KMS-11 (cell line): Measurements from ENCODE around the gene AKR1C3.

Experiments
- H2AFZ ChIP-seq: fragments of 200-600 bp; sonication (generic); 2 replicates; pipeline ENCODE4 v1.6.1; 2016; ENCODE audit warnings: antibody characterized with exemption, mixed run types, low read depth
- H3K27ac ChIP-seq: fragments of 200-600 bp; sonication (generic); 2 replicates; pipeline ENCODE4 v1.6.1; 2016; ENCODE audit warnings: mild to moderate bottlenecking, mixed run types
- H3K27me3 ChIP-seq: fragments of 200-600 bp; sonication (generic); 2 replicates; pipeline ENCODE4 v1.6.1; 2017; ENCODE audit warnings: mild to moderate bottlenecking, low read depth, mixed run types, moderate library complexity; ENCODE audit not compliant: insufficient read depth
- H3K36me3 ChIP-seq: fragments of 200-600 bp; sonication (generic); 2 replicates; pipeline ENCODE4 v1.6.1; 2017; ENCODE audit warnings: mild to moderate bottlenecking, mixed run types; ENCODE audit not compliant: insufficient read depth
- H3K4me1 ChIP-seq: fragments of 200-600 bp; sonication (generic); 2 replicates; pipeline ENCODE4 v1.6.1; 2016; ENCODE audit warnings: mild to moderate bottlenecking, low read depth, mixed run types; ENCODE audit not compliant: poor library complexity, severe bottlenecking
- H3K4me2 ChIP-seq: fragments of 200-600 bp; sonication (generic); 2 replicates; pipeline ENCODE4 v1.7.0; 2016; ENCODE audit warnings: mild to moderate bottlenecking, mixed run types
- H3K4me3 ChIP-seq: fragments of 200-600 bp; sonication (generic); IDR thresholded peaks from 2 replicates; pipeline ENCODE4 v1.6.1; 2017; ENCODE audit warnings: low read depth, low read length, mixed read lengths; ENCODE audit not compliant: insufficient read depth
- H3K79me2 ChIP-seq: fragments of 200-600 bp; sonication (generic); 2 replicates; pipeline ENCODE4 v1.6.1; 2016; ENCODE audit warnings: low read depth, mixed run types; ENCODE audit not compliant: insufficient read depth
- H3K9ac ChIP-seq: fragments of 200-600 bp; sonication (generic); 2 replicates; pipeline ENCODE4 v1.6.1; 2016; ENCODE audit warnings: mild to moderate bottlenecking, mixed run types
- H4K20me1 ChIP-seq: fragments of 200-600 bp; sonication (generic); 2 replicates; pipeline ENCODE4 v1.6.1; 2016; ENCODE audit warnings: mild to moderate bottlenecking, mixed run types; ENCODE audit not compliant: insufficient read depth
- TF ChIP-seq, protein P1 (sequence below): fragments of 200-600 bp; sonication (generic); conservative IDR thresholded peaks from 2 replicates; pipeline ENCODE4 v1.6.1; 2017; ENCODE audit warnings: low read depth, mild to moderate bottlenecking, antibody characterized with exemption, low read length, moderate library complexity, mixed read lengths

The AKR1C3 gene

DNA sequence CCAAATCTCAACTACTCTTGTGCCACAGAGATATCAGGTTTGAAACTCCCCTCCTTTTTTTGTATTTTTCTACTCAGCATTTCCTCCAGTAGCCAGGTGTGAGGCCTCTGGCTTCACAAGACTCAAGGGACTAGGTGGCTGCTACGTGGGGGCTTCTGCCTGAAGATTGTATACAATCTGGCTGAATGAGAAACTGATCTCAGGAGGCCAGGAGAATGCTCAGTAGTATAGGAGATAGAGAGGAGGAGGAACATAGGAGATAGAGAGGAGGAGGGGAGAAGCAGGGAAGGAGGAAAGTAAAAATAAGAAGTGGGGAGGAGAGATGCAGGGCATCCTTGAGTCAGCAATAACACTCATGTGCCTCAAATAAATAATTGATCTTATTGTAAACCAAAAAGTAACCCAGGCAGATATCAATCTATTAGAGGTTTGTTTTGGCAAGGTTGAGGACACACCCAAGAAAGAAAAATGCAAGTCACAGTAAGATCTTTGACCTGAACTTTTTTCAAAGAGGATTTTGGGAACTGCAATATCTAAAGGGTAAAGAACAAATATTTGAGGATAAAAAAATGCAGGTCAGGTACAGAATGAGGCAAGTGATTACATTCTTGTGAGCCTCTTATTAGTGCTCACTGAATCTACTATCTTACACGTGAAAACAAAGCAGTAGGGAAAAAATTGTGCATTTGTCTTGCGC is 53.9 kb downstream of the AKR1C3 start:
- Histone ChIP-seq H3K4me1 (no peaks in the 10 kb centered on the region), H3K27ac (no peak overlapping the region), H3K36me3 (no peaks in the 10 kb centered on the region), H2AFZ (no peak overlapping the region), H3K4me2 (no peak overlapping the region), H3K9ac (no peak overlapping the region), H4K20me1 (no peaks in the 10 kb centered on the region), H3K79me2 (no peaks in the 10 kb centered on the region), H3K27me3 (no peaks in the 10 kb centered on the region), H3K4me3 (no peak overlapping the region)
- TF ChIP-seq, protein P1, sequence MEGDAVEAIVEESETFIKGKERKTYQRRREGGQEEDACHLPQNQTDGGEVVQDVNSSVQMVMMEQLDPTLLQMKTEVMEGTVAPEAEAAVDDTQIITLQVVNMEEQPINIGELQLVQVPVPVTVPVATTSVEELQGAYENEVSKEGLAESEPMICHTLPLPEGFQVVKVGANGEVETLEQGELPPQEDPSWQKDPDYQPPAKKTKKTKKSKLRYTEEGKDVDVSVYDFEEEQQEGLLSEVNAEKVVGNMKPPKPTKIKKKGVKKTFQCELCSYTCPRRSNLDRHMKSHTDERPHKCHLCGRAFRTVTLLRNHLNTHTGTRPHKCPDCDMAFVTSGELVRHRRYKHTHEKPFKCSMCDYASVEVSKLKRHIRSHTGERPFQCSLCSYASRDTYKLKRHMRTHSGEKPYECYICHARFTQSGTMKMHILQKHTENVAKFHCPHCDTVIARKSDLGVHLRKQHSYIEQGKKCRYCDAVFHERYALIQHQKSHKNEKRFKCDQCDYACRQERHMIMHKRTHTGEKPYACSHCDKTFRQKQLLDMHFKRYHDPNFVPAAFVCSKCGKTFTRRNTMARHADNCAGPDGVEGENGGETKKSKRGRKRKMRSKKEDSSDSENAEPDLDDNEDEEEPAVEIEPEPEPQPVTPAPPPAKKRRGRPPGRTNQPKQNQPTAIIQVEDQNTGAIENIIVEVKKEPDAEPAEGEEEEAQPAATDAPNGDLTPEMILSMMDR = no peak

DNA sequence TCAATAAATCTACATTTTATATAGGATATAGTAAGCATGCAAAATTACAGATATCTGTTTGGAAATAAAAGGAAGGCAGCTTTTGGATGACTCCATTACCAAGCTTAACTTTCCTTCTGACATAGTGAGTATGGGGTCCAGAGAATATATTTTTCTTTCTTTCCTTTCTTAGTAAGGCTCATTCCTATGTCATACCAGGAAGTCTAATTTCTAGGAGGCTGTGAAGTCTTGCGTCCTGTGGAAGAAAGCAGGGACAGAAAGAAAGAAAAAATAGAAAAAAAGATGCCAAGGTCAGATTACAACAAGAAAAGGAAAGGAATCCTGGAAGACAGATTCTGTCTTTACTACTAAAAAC is 54.4 kb downstream of the AKR1C3 start:
- no peak overlapping the region for H2AFZ ChIP-seq
- H4K20me1 ChIP-seq = no peaks in the 10 kb centered on the region
- no peak overlapping the region for H3K27ac ChIP-seq
- H3K27me3 ChIP-seq = no peaks in the 10 kb centered on the region
- no peaks in the 10 kb centered on the region for H3K79me2 ChIP-seq
- no peak overlapping the region for H3K4me3 ChIP-seq
- no peak overlapping the region for H3K4me2 ChIP-seq
- H3K36me3 ChIP-seq = no peaks in the 10 kb centered on the region
- H3K9ac ChIP-seq = no peak overlapping the region
- TF ChIP-seq, protein P1 = no peak
- H3K4me1 ChIP-seq = no peaks in the 10 kb centered on the region

DNA sequence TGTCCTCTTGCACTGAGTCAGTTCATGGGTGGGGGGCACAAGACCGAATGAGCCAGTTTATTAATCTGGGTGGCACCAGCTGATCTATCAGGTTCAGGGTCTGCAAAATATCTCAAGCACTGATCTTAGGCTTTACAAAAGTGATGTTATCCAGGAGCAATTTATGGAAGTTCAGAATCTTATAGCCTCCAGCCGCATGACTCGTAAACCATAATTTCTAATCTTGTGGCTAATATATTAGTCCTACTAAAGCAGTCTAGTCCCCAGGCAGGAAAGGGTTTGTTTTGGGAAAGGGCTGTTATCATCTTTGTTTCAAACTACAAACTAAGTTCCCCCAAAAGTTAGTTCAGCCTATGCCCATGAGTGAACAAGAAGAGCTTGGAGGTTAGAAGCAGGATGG is 56.9 kb downstream of the AKR1C3 start:
- Histone ChIP-seq H3K79me2 (no peaks in the 10 kb centered on the region), H4K20me1 (no peaks in the 10 kb centered on the region), H3K4me2 (no peak overlapping the region), H3K36me3 (no peaks in the 10 kb centered on the region), H3K9ac (no peak overlapping the region), H3K27ac (no peak overlapping the region), H3K4me1 (no peaks in the 10 kb centered on the region), H3K4me3 (no peak overlapping the region), H3K27me3 (no peaks in the 10 kb centered on the region), H2AFZ (no peak overlapping the region)
- TF ChIP-seq, protein P1 = no peak

DNA sequence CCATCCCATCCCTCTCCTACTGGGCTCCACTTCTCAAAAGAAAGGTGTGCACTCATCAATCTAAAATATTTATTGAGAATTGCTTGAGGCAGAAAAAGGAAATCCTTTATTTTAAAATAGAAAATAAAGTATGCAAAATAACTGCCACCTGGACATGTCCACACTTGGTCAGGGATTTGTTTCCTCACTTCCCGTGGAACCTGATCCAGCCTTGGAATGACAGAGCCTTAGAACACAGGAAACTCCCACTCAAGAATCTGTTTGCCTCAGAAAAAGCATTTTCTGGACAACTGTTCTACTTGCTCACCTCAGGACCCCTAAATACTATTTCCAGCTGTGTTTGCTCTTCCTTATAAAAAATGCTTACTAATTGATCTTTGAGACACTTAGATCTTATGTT is 61.7 kb downstream of the AKR1C3 start:
- H3K79me2 ChIP-seq = no peaks in the 10 kb centered on the region
- no peak overlapping the region for H3K27ac ChIP-seq
- H3K4me2 ChIP-seq = no peak overlapping the region
- H3K4me3 ChIP-seq = no peak overlapping the region
- H3K36me3 ChIP-seq = no peaks in the 10 kb centered on the region
- no peaks in the 10 kb centered on the region for H3K4me1 ChIP-seq
- H4K20me1 ChIP-seq = no peaks in the 10 kb centered on the region
- no peak overlapping the region for H3K9ac ChIP-seq
- TF ChIP-seq, protein P1 = no peak
- H2AFZ ChIP-seq = no peak overlapping the region
- no peaks in the 10 kb centered on the region for H3K27me3 ChIP-seq
